Effector CD8-positive, alpha-beta T cell (primary cell): Measurements from ENCODE around the gene RECK.
A peak's percentile ranks its signal among the peaks of the same experiment; 100 is the strongest.
"Not testable (repeated sequence)": the region's sequence is repeated elsewhere in the genome, so short reads cannot be mapped to it uniquely, and the experiment has no call there.

Experiments used
- DNase-seq: peaks from one replicate; lab custom pipeline; 2025; lab: John Stamatoyannopoulos, UW

RECK gene

DNA sequence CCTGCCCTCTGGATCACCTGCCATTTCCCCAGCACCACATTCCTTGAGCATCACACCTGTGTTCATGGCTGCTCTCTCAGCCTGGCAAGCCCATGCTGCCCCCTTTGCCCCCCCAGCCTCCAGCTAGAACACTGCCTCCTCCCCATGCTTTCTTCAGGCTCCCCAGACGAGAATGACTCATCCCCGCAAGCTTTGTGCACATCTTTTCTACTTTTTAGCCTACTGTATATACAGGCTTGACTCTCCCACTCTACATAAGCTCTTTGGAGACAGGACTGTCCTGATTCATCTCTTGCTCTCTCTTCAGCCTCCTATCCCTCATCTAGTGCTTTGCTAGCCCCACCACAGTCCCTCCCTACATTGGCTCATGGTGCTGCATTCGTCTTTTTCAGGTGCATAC lies 79.9 kb downstream of the RECK start:
- no peak for DNase-seq

GRCh38 chr9:36118201-36118600 lies 81.5 kb downstream of the RECK start:
- no peak for DNase-seq

DNA sequence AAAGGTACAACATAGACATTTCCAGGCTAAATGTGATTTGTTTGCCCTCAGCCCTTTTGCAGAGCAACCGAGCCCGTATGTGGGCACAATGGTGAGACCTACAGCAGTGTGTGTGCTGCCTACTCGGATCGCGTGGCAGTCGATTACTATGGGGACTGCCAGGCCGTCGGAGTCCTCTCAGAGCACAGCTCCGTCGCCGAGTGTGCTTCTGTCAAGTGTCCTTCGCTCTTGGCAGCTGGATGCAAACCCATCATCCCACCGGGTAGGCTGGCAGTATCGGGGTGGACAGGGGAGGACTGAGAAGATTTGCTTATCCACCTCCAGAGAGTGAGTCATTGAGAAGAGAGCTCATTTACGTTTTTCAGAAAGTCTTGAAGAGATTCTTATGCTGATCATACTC lies 82.0 kb downstream of the RECK start:
- no peak for DNase-seq

DNA sequence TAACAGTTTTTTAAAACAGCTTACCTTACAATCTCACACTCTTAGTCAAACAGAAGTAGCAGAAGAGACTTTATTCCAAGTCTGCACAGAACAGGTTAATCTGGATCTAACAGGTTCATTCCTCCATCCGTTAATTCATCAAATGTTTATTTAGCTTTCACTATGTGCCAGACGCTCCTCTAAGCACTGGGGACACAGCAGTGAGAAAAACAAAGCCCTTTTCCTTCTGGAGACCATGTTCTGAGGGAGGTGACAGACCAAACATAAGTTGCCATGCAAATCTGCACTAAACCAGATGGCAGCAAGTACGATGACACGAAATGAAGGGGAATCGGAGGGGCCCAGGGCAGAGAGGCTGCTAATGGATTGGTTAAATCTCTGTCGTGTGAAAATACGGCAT lies 82.8 kb downstream of the RECK start:
- DNase-seq = no peak

DNA sequence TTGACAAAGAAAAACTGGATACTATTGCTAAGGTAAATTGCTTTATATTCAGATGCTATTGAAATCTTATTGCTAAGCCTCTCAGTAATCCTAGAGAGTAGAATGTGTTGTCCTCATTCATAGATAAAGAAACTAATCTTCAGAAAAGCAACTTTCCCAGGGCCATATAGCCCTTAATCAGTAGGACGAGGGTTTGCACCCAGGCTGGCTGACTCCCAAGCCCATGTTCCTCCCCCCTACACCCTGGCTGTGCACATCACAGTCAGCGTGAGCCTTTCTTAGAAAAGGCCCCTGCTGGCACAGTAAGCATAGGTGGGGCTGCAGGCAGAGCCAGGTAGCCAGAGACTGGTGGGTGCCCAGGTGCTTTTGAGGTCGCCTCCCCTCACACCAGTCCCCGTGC lies 84.0 kb downstream of the RECK start:
- DNase-seq = no peak

GRCh38 chr9:36121971-36122370 lies 85.3 kb downstream of the RECK start:
- no peak for DNase-seq

DNA sequence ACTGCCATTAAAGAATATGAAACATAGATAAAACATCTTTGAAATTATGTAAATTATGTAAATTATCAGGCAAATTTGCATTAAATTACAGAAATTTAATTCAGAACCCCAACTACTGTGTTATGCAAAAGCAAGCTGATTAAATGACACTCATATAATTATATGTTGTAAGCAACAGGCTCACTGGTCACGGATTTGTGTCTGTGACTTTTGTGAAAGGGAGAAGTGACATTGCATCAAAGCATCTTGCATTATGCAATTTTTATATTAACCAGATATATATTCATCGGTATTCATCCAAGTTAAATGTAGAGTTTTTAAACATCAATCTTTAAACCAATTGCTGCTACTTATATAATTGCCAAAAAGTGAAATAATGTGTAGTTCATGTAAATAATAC lies 86.8 kb downstream of the RECK start:
- DNase-seq = no peak

GRCh38 chr9:36125062-36125855 lies 88.5 kb downstream of the RECK start:
- no peak for DNase-seq

- no peak for DNase-seq
Observed at GRCh38 chr9:36126016-36126730, 89.5 kb downstream of the RECK start.

- no peak for DNase-seq
Observed at GRCh38 chr9:36127652-36128244, 91.0 kb downstream of the RECK start.

DNA sequence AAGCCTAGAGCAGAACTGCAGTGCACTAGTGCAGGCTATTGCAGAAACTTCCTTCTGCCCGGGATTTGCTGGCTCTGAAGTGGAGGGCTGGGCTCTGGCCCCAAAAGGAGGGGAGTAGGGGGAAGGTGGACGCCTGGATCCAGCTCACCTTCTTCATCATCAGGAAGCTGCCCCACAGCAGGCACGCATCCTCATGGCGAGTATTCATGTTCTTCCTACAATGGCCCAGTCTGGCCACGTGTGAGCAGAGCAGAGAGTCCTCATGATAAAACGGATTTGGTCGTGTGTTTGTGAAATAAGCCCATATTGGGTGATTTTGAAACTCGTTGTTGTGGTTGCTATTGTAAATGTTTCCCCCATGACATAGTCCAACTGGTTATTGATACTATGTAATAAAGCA lies 91.6 kb downstream of the RECK start:
- DNase-seq = no peak

GRCh38 chr9:36129139-36129538 lies 92.4 kb downstream of the RECK start:
- no peak for DNase-seq

- DNase-seq = not testable (repeated sequence)
Observed at GRCh38 chr9:36131666-36132065, 95.0 kb downstream of the RECK start.

GRCh38 chr9:36132086-36132485 lies 95.4 kb downstream of the RECK start:
- DNase-seq = no peak

- DNase-seq = no peak
Observed at GRCh38 chr9:36134761-36135505, 98.2 kb downstream of the RECK start.

DNA sequence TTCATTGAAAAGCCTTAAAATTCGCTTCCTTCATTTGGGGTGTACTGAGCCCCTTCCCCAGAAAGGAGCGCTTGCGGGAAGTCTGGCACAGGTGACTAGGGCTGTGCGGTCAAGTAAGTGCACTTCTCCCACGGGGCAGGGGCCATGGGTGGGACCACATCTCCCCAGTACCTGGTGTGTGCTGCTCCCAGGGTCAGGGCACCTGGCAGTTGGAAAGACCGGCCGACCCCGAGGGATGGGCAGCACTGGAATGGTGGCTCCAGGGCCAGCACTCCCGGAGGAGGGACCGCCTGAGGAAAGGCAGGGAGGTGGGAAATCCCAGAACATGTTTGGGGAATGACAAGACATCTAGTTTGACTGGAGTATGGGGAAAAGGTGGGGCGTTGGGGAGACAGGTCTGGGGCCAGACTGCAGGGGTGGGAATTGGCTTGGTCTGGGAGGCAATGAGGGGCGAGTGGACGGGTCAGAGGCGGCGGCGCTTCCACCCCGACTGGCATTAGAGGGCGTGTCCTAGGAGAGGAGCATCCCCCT lies 99.1 kb downstream of the RECK start:
- DNase-seq = no peak

DNA sequence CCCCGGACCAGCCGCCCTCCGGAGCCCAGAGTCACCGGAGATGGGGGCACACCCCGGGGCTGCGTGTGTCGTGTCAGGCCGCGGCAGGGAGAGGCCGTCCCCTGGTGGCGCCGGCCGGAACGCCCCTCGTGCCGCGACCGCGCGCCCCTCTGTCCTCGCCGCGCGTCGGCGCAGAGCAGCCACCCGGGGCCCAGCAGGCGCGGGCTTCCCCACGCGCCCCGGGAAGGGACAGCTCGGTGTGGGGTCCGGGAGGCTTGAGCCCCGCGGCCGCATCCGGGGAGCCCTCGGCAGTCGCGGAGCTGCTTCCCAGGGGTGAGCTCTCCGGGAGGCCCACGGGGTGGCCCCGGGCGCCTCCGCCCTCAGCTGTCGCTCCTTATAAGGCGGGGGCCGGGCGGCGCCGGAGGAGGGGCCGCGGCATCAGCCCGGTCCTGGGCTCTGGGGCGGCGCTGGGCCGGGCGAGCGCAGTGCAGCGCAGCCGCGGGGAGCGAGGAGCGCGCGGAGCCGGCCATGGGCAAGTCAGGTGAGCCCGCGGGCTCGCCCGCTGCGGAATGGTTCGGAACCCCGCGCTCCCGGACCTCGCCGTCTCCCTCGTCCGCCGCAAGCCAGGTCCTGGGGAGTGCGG lies 99.7 kb downstream of the RECK start, which contains the start of gene GLIPR2:
GLIPR2 (plus strand) TSS at position 462 of the 622 bp plus-strand sequence; CDS start at position 508, 46 bp downstream.
- DNase-seq = peak; percentile 62

- DNase-seq = no peak
Observed at GRCh38 chr9:36136894-36137391, 100.2 kb downstream of the RECK start.

DNA sequence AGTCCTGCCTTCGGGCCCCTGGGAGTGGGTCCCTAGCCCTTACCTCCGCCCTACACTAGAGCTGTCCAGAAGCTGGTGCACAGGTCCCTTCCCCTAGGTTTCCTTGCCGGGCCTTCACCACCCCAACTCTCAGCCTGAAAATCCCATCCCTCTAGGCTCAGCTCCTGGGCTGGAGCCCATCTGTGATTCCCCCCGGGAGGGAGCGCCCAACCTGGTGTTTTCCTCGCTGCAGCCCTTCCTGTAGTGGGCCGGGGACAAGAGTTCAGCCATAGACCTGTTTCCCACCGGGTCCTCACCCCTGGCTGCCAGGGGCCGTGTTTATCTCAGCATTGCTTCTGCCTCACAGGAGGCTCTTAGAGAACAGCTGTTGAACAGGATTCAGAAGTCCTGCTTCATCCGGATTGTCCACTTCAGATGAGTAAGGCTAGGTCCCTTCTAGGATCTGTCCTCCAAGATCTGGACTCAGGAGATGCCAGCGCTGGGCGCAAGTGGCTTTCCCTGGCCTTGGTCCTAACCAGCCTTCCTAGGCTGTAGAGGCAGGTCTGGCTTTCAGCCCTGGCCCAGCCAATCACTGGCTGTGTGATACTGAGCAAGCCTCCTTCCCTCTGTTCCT lies 100.8 kb downstream of the RECK start:
- no peak for DNase-seq

- DNase-seq = no peak
Observed at GRCh38 chr9:36138496-36138895, 101.8 kb downstream of the RECK start.

- no peak for DNase-seq
Observed at GRCh38 chr9:36138901-36139300, 102.2 kb downstream of the RECK start.
